GM19372 (cell line): ENCODE data around the gene TMEM260.
A peak's percentile ranks its signal among the peaks of the same experiment; 100 is the strongest.

Experiments used
- ATAC-seq: cut with Tn5 transposase; IDR thresholded peaks from one replicate; pipeline ENCODE4 v1.9.1; 2021; ENCODE audit warnings: mild to moderate bottlenecking, low read depth, moderate library complexity; ENCODE audit not compliant: unreplicated experiment

The TMEM260 gene

DNA sequence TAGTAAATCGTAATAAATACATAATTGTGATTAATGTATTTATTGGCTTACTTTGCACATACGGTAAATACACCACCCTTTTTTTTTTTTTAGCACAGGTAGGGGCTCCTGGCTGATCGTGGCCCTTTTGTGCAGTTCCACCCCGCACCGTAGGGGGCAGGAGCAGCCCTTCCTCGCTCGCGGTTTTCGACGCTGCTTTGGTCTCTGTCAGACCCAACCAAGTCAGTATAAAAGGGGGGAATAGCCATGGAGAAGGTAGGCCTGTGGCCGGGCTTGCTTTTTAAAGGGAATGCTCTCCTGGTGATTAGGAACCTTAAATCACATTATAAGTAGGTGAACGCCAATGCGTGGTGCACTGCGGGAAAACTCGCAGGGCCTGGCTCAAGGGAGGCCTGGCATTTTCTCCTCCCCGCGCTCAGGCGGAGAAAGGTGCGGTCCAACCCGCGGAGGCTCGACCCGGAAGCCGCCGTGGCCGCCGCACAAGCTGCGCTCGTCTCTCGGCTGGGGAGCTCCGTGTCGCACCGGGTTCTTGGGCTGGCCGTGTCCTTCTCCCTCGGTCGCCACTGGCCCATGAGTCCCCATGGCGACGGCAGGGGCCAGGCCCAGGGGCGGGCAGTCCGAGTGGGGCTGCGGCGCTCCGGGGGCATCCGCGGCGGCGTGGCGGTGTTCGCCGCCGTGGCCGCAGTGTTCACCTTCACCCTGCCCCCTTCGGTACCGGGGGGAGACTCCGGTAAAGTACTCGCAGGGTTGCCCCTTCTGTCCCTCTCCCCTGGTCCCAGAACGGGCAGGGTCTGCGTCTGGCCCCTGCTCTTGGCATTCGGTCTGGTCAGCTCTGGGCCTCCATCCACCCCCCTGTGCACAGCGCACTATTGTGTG lies at the start of gene TMEM260:
TSS of gene TMEM260 (plus strand) at position 454 of the 876 bp plus-strand sequence. CDS start at position 571, 117 bp downstream.
- peak; percentile 84 for ATAC-seq

DNA sequence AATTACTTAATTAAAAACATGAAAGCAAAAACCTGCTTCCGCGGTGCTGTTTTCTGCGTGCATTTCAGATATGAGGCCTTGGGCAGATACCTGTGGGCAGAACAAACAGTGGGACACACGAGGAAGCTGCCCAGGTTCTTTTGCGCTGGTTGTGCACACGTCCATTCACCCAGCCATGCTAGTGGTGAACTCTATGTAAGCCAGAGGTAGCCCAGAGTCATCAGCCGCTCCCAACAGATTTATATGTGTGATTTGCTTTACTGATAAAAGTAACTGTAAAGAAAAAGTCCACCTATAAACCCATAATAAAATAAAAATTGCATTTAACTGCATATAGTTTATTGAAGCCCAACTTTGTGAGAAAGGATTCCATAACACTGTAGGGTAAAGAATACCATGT lies 47.1 kb upstream of the TMEM260 start:
- no peak for ATAC-seq

DNA sequence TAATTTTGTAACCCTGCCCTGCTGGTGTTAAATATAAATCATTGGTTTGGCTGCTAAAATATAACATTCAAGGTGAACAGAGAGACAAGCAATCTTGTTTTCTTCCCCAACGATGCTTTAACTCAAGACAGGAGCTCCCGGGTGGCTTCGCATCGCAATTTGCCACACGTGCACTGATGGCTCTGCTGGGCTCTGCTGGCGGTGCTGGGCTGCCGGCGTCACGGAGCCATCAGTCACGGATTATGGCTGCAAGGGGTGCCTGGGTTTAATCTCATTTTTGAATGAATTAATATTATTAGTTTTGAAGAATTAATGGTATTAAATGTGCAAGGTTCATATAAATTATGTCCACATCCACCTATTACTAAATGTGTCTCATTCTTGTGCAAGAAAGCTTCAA lies 44.9 kb upstream of the TMEM260 start:
- no peak for ATAC-seq

DNA sequence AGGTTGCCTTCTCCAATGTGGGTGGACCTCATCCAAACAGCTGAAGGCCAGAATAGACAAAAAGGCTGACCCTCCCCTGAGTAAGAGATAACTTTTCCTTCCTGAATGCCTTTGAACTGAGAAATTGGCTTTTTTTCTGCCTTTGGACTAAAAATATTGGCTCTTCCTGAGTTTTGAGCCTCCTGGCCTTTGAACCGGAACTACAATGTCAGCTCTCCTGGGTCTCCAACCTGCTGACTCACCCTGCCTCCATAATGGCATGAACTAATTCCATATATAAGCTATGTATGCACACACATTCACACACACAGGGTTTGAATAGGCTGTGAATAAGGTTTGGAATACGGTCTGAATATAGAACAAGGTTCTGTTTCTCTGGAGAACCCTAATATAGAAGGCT lies 39.7 kb upstream of the TMEM260 start:
- no peak for ATAC-seq

DNA sequence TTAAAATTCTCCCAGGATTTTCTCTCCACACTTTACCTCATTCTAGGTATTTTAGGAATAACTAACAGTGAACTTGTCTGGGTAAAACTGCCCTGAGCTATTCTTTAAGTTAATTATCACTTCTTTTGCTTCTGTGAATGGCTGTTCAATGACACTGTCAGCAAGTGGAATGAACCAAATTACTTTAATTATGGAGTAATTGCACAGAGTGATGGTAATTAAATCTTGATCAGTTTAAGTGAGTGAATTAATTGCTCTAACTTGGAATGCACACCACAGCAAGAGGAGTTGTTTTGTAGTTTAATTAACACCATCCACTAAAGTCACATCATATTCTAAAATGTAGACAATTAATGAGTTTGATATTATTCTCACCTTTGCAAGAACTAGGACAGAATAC lies 36.2 kb upstream of the TMEM260 start:
- ATAC-seq = no peak

DNA sequence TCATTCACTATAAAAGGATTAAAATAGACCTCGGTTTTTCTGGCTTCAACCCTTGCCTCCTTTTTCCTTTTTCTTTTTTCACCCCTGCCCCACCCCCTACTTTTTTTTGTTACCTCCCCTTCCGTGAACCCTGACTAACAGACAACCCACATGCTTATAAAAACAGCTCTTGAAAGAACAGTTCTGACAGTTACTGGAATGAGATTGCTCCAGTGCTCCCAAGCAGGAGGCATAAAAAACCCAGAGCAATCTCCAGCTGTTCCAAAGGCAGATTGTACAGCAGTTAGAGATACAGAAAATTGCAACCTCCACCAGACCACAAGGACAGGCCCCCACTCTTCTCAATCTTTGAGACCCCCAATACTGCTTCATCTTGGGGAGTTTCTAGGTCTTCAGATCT lies 29.9 kb upstream of the TMEM260 start:
- ATAC-seq = no peak

DNA sequence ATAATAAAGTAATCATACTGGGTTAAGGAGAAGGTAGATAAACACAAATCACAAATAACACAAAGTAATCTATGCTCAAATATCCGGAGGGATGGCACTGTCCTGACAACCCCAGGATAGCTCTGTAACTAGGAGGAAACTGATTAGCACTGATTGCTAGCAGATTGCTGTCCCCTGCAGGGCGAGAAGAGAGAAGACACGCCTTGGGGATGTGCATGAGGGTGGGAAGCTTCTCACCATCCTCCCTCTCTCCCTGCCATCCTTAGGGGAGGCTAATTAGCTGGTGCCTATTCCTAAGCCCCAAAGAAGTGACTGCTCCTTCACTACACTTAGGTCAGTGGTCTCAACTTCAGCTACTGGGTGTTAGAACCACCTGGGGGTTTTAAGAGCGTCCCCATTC lies 27.0 kb upstream of the TMEM260 start:
- ATAC-seq = no peak

DNA sequence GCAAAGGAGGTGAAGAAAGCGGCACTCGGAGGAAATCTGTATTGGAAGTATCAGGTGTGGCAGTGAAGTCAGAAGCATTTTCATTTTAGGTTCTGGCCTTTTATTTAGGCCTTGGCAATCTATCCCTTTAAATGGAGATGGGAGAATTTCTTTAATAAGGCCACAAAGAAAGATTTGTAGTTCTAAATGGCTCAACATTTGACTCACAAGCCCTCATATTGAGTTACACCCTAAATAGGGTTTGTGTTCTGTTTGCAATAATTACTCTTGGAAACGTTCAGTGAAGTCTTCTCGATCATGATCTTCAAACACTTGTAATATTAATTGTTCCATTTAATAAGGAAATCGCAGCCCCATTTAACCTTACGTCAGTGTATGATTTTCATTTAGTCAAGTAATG lies 25.3 kb upstream of the TMEM260 start:
- no peak for ATAC-seq

DNA sequence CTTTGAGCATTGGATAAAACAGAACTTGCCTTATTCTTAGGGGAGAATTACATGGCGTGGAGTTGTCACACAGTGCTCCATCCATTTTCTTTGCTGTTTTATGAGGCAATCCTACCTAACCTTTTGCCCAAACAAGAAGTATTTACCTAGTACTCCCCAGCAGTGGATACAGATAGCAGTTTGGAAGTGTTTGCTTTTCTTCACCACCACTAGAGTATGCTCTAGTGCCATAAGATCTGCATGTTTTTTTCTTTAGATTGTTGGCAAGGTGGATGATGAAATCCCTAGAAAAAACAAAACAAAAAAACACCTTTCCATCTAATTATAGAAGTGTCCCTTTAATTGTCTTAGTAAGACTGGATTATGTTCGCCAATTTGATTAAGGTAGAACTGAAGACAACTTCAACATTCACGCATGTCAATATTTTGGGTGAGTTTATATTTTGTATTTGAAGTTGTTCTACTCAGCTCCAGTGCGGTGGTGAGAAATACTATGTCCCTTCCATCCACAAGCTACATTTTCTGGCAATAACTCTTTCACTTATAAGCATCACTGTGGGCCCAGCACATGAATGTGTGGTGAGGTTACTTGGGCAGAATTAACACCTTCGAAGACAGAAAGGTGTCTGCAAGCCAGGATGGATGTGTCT lies 23.6 kb upstream of the TMEM260 start:
- ATAC-seq = no peak

DNA sequence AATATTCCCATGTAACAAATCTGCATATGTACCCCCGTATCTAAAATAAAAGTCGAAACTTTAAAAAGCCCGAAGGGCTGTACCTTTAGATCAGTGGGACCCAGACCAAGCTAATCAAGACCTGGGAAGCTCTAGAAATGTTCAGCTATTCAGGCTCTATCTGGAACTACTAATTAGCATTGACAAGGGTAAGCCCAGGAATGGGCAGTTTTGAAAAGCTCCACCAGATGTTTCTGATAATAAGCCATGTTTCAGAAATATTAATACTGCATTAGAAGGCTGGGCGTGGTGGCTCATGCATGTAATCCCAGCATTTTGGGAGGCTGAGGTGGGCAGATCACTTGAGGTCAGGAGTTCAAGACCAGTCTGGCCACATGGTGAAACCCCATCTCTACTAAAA lies 20.4 kb upstream of the TMEM260 start:
- no peak for ATAC-seq

DNA sequence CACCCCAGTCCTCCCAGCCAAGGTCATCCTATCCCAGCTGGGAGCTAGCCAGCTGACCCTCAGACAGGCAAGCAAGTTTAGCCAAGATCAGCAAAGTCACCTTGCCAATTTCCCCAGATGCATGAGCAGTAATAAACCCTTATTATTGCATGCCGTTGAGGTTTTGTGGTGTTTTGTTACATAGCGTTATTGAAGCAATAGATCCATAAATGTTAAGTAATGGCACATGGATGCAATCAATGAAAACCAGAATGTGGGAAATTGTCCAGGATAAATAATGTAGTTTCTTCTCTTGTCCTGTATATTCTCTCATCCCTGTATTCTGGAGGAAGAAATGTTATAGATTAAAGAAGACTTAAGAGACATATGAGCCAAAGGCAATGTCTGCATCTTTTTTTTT lies 18.0 kb upstream of the TMEM260 start:
- no peak for ATAC-seq

DNA sequence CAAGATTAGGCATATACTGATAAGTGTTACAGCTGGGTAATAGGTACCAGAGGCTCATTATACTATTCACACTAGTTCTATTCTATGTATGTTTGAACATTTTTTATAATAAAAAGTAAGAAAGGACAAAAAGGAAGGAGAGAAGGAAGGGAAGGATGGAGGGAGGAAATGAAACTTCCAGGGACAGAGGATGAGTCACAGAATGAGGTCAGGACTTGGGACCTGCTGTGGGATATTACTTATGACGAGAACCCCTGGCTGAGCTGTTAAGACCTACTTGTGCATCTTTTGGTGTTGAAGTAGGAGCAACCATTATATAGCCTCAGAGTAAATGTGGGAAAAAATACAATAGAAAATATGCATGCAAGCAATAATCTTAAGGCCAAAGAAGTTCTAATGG lies 16.7 kb upstream of the TMEM260 start:
- ATAC-seq = no peak

DNA sequence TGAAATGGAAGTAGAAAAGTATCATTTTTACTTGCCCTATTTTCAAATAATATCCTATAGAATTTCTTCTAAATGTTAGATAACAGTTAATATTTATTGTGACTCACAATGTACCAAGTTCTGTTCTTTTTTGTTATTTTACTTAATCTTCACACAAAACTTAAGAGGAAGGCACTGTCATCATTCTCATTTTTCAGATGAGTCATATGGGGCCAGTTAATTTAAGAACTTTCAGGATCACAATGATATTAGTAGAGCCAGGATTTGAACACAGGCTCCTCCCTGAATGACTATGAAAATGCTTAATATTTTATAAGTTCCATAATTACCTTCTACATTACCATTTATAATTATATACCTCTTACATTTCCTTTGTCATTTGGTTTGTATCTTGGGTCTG lies 10.4 kb upstream of the TMEM260 start:
- ATAC-seq = no peak

DNA sequence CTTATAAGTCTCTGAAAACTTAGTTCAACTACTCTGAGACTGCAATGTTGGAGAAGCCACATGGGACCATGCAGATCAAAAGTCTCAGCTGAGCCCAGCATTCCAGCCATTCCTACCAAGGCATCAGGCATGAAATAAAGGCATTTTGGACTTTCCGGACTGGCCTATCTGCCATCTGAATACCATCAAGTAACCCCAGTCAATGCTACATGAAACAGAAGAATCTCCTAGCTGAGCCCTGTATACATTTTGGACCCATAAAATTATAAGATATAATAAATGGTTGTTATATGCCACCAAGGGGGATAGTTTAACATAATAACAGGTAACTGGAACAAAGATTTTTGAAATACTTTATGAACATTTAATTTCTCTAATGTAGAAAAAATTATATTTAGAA lies 9.3 kb upstream of the TMEM260 start:
- ATAC-seq = no peak

DNA sequence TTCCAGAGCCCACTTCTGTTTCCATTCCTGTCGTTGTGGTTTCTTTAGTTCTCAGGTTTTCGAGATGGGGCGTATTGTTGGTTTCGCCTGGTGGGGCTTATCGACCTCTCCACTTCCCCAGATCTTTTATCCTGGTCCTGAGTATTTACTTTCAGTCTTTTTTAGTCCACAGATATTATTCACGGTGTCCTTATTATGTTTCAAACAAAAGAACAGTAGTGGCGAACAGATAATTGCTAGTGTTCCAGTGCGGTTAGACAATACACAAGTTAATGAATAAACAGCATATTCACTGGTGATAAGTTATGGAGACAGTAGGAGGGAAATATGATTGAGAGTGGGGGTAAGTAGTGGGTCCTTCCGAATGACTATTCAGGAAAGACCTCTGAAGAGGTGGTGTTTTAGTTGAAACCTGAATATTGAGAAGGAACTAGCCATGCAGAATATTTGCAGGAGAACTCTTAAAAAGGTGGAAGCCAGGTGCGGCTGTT lies 668 bp downstream of the TMEM260 start:
- no peak for ATAC-seq

DNA sequence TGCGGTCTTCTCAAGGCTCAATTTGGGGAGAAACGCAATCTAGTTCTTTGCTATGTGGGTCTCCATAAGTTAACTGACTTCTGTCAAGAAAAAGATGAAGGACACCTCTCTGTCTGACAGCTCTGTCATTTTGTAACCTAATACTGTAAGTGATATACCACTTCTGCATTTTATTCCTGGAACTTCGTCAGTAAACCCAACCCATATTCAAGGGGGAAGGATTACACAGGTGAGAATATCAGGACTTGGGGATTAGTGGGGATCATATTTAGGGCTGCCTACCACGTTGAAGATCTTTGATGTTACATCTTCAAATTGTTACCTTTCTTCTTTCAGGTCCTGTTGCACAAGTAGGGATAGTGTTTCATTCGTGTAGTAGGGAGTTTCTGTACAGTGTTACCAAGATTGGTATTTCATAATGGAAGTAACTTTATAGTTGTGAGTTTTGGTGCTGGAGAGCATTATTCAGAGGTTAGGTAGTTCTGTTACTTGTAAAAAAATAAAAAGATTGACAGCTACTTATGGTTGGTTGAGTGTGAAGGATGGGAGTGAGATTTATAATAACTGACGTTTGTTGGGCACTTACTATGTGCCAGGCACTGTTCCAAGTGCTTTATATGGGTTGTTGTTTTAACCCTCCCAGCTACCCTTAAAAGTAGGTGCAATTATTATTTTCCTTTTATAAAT lies 1.6 kb downstream of the TMEM260 start:
- no peak for ATAC-seq

DNA sequence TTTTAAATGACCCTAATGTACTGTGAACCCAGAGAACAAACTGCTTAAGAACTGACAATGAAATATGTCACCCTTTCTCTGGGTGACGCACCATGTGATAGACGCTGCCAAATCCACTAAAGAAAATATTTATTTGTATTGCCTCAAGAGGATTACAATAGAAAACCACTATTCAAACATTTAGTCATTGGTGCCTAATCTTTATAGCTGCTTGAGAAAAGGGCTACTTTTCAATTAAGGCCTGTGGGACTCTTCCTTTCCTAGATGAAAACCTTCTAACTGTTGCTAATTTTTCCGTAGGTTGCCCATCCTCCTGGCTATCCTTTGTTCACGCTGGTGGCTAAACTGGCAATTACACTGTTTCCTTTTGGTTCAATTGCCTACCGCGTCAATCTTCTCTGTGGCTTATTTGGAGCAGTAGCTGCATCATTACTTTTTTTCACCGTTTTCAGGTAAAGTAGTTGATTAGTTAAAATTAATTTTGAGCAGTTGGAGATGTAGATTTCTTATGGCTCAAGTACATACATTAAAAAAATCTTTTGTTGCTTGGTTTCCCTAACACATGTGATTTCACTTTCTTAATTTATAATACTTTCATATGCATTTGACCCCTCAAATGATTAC lies 6.0 kb downstream of the TMEM260 start:
- ATAC-seq = no peak

DNA sequence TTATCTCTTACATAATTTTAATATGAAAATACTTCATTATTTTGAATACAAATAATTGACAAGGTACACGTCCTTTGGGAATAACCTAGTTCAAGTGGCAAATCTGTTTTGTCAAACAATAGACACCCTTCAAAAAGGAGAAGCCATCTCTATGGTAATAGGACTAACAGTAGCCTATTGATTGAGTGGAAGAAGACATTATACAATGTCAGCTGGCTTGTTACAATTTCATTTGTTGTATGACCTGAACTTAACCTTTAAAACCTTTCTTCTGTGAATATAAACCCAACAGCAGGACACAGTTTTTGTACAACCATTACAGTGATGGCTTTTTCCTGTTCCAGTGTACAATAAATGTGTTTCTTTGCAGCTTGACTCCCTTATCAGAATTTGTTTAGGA lies 8.1 kb downstream of the TMEM260 start:
- no peak for ATAC-seq

DNA sequence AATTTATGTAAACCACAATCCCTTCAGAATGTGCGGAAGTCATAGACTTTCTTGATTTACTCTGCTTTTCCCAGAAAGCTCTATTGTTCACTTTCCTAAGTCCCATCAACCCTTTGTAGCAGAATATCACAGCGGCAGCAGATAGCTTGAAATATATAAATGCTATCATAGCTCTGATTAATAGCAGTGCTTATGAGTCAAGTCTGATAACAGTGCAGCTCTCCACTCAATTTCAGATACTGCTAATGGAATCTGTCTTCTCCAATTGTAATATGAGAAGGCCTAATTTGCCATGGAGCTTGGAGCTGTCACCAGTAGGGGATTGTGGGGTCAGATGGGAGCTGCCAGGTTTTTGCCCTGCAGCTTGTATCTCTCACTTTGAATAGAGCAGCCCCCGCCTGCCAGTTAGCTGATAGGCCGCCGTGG lies 10.9 kb downstream of the TMEM260 start:
- ATAC-seq = no peak

DNA sequence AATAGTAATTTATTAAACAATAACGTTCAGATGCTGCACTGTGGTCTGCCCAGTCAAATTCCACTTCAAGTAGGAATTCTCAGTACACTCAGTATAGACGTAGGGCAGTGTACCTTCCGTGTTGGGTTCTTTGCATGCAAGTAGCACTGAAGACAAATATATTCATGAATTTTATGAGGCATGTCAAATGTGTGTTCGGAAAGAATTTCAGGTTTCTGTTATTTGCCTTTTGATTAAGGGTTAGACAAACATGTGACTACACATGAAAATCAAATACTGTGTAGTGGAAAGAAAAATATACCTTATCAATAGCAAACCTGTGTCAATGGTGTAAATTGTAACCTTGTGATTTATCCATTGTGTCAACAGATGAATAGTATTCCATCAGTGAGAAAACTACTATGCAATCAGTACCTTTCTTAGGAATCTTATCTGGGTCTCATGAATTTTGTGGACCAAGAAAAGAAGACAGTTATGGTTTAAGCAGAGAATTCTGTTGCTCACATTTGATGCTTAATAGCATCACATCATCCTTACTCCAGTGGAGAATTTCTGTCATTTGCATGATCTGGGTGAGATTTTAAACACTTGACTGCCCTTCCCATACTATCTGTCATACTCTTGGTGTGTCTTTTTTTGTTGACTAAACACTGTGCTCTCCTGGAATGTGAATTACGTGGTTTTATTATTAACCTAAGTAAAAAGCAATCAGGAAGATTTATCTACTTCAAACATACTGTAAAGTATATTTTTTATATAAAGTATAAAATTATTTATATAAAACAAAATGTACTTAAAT lies 13.3 kb downstream of the TMEM260 start:
- no peak for ATAC-seq
